Measurements from ENCODE around the gene SLC25A23. TPM values are rescaled to one million over a fixed set of nuclear protein-coding genes. Genes with fewer than 3 reads are reported as not detected.
A peak's percentile ranks its signal among the peaks of the same experiment; 100 is the strongest.

Gene SLC25A23
- total and polyA plus RNA-seq, 2 of the 8 experiments (the other 6 are each of a cell fraction or from before 2014, with no cell fraction given): 18.0 to 48.1 TPM

DNA sequence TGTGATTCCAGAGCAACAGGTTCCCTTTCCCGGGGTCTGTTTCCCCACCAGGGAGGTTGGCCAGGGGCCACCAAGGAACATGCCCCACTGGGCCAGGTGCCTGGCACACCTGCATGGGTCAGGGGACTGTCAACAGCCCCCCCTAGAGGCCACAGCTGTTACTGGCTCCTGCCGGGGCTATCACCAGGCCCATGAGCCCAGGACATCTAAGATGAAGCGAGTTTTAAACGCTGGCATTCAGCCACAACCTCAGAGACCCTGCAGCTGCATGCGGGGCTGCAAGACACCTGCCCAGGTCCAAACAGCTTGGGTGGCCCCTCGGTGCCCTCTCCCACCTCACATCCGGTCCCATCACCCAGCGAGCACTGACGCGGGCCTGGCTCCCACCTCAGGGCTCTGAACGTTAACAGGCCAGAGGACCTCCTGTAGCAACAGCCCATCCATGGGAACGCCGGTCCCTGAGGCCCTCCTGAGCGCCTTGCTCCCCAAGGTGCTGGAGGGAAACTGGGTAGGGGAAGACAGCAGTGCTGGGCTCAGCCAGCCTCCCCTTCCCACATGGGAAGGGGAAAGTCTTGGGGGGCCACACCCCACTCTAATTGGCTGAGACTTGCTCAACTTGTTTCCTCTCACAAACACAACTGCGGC is 47.0 kb downstream of the SLC25A23 start (continued):
- TF ChIP-seq RXRA (IDR thresholded peaks at IDR 0.05; ENCODE audit: insufficient read depth, low read depth, low read length) (no peak), SP2 (IDR thresholded peaks at IDR 0.05; ENCODE audit: low read length) (no peak), POLR2AphosphoS5 (IDR thresholded peaks at IDR 0.05; ENCODE audit: low read depth, low read length) (peak; percentile 68), KDM1A (IDR thresholded peaks at IDR 0.05; ENCODE audit: borderline replicate concordance, low read length) (no peak), NRF1 (IDR thresholded peaks at IDR 0.05; ENCODE audit: low read depth, low read length) (no peak), SP4 (IDR thresholded peaks at IDR 0.05; ENCODE audit: low read length) (no peak), MAFK (IDR thresholded peaks at IDR 0.05; ENCODE audit: low read depth, low read length) (no peak), TCF12 (IDR thresholded peaks at IDR 0.05; ENCODE audit: low read depth, low read length) (peak; percentile 89; the same call in 1 of the 2 replicates), RFX5 (IDR thresholded peaks at IDR 0.05; ENCODE audit: borderline replicate concordance, low read depth, low read length) (no peak), GTF2F1 (IDR thresholded peaks at IDR 0.05; ENCODE audit: borderline replicate concordance, low read depth, low read length) (no peak), SIRT6 (IDR thresholded peaks at IDR 0.05; ENCODE audit: low read length) (no peak), CTBP2 (IDR thresholded peaks at IDR 0.05; ENCODE audit: borderline replicate concordance, insufficient read depth, insufficient read length, low read length) (no peak), RAD21 (IDR thresholded peaks at IDR 0.05 in 1 of 2, conservative IDR thresholded peaks at IDR 0.05 in 1 of 2; ENCODE audit: low read depth in 2 of 2, low read length in 2 of 2) (peak; percentile 71 to 82), CBX8 (IDR thresholded peaks at IDR 0.05; ENCODE audit: borderline replicate concordance, low read depth, low read length) (no peak), POLR2A (IDR thresholded peaks at IDR 0.05; ENCODE audit: control extremely low read depth in 1 of 2, low read depth in 2 of 2, low read length in 2 of 2) (peak; percentile 38 to 75), GABPA (IDR thresholded peaks at IDR 0.05; ENCODE audit: borderline replicate concordance, insufficient read depth, low read length) (peak; percentile 50; the same call in 1 of the 2 replicates), CHD1 (IDR thresholded peaks at IDR 0.05; ENCODE audit: low read depth, low read length) (no peak), FOSL1 (IDR thresholded peaks at IDR 0.05; ENCODE audit: insufficient read depth, low read depth, low read length) (no peak), CBX5 (IDR thresholded peaks at IDR 0.05; ENCODE audit: low read depth, low read length) (no peak)
- TF ChIP-seq, protein P1, sequence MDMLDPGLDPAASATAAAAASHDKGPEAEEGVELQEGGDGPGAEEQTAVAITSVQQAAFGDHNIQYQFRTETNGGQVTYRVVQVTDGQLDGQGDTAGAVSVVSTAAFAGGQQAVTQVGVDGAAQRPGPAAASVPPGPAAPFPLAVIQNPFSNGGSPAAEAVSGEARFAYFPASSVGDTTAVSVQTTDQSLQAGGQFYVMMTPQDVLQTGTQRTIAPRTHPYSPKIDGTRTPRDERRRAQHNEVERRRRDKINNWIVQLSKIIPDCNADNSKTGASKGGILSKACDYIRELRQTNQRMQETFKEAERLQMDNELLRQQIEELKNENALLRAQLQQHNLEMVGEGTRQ (IDR thresholded peaks at IDR 0.05; ENCODE audit: low read length): no peak
- TF ChIP-seq, protein P2, sequence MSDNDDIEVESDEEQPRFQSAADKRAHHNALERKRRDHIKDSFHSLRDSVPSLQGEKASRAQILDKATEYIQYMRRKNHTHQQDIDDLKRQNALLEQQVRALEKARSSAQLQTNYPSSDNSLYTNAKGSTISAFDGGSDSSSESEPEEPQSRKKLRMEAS (IDR thresholded peaks at IDR 0.05): 0 out of 2 replicates have a peak, but pooled peaks have one; percentile 7
- TF ChIP-seq, protein P3, sequence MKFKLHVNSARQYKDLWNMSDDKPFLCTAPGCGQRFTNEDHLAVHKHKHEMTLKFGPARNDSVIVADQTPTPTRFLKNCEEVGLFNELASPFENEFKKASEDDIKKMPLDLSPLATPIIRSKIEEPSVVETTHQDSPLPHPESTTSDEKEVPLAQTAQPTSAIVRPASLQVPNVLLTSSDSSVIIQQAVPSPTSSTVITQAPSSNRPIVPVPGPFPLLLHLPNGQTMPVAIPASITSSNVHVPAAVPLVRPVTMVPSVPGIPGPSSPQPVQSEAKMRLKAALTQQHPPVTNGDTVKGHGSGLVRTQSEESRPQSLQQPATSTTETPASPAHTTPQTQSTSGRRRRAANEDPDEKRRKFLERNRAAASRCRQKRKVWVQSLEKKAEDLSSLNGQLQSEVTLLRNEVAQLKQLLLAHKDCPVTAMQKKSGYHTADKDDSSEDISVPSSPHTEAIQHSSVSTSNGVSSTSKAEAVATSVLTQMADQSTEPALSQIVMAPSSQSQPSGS (IDR thresholded peaks at IDR 0.05; ENCODE audit: low read length): no peak; the same call in 1 of the 2 replicates
